ENCODE measurements around the gene MLLT3.
"Not testable (repeated sequence)": the region's sequence is repeated elsewhere in the genome, so short reads cannot be mapped to it uniquely, and the experiment has no call there.

Gene MLLT3

DNA sequence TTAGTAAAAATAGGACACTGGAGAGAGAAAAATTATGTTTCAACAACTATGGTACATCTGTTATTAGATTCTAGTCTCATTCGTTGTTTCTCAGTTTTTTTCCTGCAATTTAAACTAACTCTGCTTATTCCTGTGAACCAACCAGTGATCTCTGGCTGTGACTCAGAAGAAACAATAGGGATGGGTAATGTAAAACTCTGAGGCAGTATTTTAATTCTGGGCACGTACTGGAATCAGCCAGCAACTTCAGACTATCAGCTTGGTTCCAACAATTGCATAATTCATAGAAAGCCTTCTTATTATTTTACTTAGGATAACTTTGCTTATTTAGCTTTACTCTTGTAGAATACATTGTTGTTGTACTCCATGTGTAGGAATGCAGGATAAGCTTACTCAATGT, 28.8 kb downstream of the MLLT3 start:
- DNase-seq: no peak

DNA sequence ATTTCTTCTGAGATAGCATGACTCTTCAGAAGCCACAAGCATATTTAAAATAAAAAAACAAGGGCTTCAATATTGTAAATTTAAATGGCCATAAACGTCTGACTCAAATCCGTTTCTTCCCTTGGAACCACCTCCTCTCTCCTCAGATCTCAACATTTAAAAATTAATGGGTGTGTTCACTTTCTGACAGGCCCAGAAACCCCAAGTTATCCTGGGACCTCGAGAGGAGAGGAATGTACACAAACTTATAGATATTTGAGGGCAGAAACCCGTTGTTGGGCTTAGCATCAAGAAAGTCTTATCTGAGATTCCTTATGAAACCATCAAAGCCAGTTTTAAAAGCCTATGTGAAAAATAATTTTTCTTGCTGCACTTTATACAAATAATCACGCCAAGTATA, 29.2 kb downstream of the MLLT3 start:
- DNase-seq: no peak

DNA sequence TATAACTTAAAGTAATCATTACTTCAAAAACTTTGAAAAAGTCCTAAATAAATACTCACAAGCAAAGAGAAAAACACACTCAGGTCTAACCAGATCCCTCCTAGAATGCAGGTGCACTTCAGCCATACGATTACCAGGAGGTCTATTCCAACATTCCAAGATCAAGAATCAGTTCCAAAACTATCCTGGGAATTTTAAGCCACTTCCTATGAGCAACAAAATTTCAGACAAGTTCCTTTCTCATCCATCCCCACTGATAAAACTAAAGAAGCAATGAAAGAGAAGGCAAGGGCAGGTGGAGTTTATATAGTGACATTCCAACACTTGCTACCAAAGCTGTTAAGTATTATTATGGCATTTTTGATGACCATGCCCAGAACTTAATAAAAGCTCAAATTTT, 29.6 kb downstream of the MLLT3 start:
- DNase-seq: no peak

GRCh38 chr9:20591223-20591622, 31.1 kb downstream of the MLLT3 start:
- DNase-seq: no peak

GRCh38 chr9:20584968-20585643, 37.2 kb downstream of the MLLT3 start:
- DNase-seq: no peak

DNA sequence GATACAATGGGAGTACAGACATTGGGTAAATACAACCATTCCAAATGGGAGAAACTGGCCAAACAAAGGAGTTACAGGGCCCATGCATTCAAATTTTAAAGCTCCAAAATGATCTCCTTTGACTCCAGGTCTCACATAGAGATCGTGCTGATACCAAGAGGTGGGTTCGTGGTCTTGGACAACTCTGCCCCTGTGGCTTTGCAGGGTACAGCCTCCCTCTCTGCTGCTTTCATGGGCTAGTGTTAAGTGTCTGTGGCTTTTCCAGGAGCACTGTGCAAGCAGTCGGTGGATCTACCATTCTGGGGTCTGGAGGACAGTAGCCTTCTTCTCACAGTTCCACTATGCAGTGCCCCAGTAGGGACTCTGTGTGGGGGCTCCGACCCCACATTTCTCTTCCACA, 39.2 kb downstream of the MLLT3 start:
- DNase-seq: not testable (repeated sequence)

GRCh38 chr9:20582150-20582549, 40.1 kb downstream of the MLLT3 start:
- no peak for DNase-seq

DNA sequence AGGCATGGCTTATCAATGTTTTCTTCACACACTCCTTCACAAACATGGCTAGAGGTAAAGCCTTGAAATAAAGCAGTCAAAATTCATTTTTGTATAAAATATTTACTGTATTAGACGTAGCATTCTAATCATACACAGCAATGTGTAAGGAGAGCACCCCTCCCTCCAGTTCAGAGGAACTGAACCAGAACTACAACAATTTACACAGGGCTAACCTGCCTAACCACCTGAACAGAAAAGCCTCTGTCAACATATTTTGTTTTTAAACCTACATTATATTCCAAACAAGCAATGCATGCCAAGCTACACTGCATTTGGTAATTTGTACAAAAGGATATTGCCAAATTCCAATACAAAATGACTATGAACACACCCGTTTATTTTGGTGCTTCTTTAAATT, 41.6 kb downstream of the MLLT3 start:
- DNase-seq: no peak

DNA sequence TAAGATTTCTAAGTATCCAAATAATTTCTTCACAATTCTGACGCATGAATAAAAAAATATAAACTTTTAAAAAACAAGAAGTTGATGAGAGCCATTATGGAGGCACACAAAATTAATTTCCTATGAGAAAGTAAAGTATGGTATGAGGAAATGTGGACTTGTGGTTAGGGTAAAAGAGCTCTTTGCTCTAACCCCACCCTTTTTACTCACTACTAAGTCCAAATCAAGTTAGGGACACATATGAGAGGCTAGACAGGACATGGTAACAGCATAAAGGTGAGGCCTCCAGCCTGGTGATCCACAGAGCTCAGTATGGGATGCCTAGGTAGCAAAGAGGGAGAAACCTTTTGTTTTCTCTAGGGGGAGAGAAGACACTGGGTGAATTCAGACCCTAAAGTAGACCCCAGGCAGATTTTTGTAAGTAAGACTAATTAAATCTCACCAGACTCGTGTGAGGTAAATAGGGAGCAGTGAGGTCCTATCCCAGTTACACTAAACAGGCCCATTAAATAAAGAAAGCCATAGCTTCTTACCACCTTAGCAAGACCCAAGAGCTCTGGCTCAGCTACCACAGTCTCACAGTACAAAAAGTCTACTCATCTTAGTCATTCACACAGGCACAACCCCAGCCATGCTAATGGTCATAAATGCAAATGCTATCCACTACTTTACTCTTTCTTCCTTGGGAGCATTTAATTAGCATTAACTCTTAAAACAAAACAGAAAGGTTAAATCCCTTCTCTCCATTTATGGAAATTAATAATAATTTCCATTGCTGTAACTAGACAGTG, 42.6 kb downstream of the MLLT3 start:
- no peak for DNase-seq

DNA sequence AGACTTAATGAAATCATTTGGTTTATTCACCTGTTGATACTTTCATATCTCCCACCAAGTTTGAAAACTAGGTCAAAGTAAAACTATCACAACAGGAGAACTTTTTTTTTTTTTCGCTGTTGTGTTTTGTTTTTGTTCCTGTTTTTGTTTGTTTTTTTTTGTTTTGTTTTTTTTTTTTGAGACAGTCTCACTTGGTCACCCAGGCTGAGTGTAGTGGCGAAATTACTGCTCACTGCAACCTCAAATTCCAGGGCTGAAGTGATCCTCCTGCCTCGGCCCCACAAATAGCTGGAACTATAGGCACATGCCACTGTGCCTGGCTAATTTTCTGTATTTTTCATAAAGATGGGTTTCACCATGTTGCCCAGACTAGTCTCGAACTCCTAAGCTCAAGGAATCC, 49.3 kb downstream of the MLLT3 start:
- no peak for DNase-seq

- peak in 1 of 2 donors; percentile 13 for DNase-seq
These were observed 51.5 kb downstream of the MLLT3 start for GRCh38 chr9:20570756-20571155.

DNA sequence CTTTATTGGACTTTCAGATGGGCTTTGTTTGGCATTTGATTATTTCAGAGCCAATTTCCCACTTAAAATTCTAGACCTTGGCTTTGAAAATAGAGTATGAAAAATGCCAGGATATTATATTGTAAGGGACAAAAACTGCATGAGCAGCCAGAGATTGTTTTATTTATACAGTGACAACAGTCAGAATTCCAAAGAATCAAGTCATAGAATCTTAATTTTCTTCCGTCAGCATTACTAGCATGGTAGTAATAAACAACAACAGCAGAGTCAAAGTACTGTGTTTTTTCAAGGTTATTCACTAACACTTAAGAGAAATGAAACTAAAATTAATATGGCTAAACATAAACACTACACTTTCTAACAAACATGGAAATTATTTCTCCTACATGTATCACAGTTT, 52.2 kb downstream of the MLLT3 start:
- DNase-seq: no peak

GRCh38 chr9:20569525-20569924, 52.8 kb downstream of the MLLT3 start:
- DNase-seq: no peak

DNA sequence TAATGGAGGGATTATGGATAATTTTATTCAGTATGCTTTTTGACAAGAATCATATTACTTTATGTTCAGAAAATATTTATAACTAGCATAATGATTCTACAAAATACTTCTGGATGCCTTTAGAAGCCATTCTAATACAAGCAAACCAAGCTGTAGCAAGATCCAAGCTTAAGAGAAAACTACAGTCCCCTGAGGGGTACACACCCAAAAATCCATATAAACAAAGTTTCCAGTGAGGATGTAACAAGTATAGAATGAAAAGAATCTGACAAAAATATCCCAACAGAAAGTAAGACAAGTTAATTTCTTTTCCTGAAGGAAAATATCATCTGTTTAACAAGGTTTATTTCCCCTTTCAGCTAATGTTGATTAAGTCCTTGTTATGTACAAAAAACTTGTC, 53.9 kb downstream of the MLLT3 start:
- no peak for DNase-seq

DNA sequence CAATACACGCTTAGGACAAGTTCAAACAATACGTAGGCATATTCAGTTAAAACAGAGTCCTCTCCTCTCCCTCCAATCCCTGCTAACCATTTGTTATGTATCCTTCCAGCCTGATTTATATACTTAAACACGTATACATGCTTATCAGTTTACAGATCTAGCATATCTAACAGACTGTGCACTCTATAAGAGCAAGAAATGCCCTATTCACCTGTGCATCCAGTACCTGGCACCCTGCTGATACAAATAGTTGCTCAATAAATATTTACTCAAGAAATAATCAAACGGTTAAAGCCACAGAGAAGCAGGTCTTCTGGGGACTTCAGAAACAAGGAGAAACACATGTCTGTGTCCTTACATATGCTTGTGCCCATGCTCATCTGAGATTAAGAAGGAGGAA, 55.9 kb downstream of the MLLT3 start:
- no peak for DNase-seq

- DNase-seq: no peak
These were observed 57.6 kb downstream of the MLLT3 start for GRCh38 chr9:20564650-20565049.

DNA sequence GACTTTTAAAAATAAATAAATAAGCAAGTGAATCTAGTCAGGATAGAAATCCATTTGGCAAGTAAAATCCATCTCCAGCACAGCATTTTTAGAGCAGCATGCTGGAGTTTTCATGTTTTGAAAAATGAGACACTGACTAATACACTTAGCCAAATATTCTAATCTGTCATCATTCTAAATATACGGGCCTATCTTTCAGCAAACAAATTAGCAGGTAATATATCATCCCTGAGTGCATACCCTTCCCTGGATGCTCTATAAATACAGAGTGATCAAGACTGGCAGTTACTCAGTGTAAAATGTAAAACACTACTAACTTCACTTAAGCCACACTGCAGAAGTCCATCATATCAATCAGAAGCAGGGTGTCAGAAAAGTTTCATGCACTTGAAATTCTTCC, 58.4 kb downstream of the MLLT3 start:
- no peak for DNase-seq

GRCh38 chr9:20562051-20562450, 60.2 kb downstream of the MLLT3 start:
- no peak for DNase-seq

GRCh38 chr9:20561531-20561930, 60.8 kb downstream of the MLLT3 start:
- no peak for DNase-seq

DNA sequence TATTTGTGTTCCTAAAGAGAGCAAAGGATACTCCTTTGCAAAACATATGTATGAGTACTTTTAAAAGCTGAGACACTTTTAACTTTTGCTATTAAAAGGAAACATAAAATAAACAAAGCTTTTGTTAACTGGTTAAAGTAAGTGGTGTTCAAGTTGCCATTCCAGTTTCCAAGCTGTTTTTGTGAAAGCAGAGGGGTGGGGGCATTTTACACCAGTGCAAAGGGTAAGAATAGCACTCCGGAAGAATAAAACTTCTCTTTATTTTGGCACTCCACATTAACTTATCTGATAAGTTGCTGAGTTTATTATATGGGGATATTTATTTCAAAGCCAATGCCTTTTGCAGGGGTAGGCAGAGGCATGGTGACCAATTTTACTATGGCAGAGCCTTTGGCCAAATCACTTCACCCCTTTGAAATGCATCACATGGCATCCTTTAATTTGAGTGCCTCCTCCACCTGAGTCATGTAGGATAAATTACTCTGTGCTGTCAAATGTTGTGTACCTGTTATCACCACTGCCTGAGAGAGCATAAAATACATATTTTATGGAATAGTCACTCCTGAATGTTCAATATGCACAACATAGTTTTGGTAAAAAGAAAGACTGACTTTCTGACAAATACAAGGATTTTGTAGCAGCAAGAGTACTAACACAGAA, 62.9 kb downstream of the MLLT3 start:
- DNase-seq: no peak

DNA sequence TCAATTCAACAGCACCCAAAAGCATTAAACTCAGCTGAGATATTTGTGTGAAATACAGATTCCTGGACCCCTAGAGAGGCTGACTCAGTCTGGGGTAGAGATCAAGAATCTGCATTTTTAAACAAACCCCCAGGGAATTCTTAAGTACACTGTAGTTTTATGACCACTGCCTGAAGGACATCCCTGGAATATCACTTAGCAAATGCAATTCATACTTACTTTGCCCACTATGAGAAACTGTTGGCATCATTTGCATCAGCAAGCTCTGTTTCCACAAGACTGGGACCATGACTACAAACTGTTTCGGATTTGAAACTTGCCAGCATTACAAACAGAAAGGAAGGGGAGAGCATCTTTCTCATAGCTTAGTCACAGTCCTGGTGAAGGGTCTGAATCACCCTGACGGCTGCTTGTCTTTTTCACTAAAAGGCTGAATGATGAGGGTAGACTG, 63.7 kb downstream of the MLLT3 start:
- no peak for DNase-seq

- DNase-seq: no peak
These were observed 64.3 kb downstream of the MLLT3 start for GRCh38 chr9:20557890-20558565.

DNA sequence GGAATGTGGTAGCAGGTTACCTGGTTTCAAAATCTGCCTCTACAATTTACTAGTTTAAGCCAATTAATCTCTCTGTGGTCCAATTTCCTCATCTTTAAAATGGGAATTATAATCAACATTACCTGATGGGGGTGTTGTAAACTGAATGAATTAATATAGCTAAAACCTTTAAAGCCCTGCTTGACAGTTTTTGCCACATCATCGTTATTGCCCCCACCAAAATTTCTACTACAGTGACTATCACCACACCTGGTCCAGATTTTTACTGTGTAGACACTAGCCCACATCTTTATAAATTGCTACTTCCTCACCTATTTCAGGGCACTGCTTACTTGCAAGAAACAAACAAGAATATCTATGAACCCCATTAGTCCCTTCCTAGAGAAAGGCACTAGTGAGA, 65.0 kb downstream of the MLLT3 start:
- DNase-seq: no peak

All from inflammatory macrophage treated with lipopolysaccharide for 1 hour (primary cell).